MM.1S (cell line): ENCODE results near the gene GAS2L1.

Experiments
- DNase-seq: peaks from one replicate; pipeline ENCODE4 v3.0.0-alpha.2; 2015
- H2AFZ ChIP-seq: fragments of 300-600 bp; sonication (generic); 2 replicates; pipeline ENCODE4 v1.6.0; 2016; ENCODE audit warnings: antibody characterized with exemption, low read length
- H3F3A ChIP-seq: fragments of 300-600 bp; sonication (generic); 2 replicates; pipeline ENCODE4 v1.6.1; 2016; ENCODE audit warnings: mild to moderate bottlenecking, antibody characterized with exemption, low read length, moderate library complexity, mixed read lengths; ENCODE audit not compliant: insufficient read depth
- H3K27ac ChIP-seq: fragments of 300-600 bp; sonication (generic); 2 replicates; pipeline ENCODE4 v1.5.1; 2016; ENCODE audit warnings: mild to moderate bottlenecking, low read length
- H3K27me3 ChIP-seq: fragments of 300-600 bp; sonication (generic); replicated peaks from 2 replicates; pipeline ENCODE4 v1.6.0; 2016; ENCODE audit warnings: low read length; ENCODE audit not compliant: insufficient read depth
- H3K36me3 ChIP-seq: fragments of 300-600 bp; sonication (generic); replicated peaks from 2 replicates; pipeline ENCODE4 v1.6.1; 2016; ENCODE audit warnings: mild to moderate bottlenecking, low read length, mixed read lengths; ENCODE audit not compliant: insufficient read depth
- H3K4me1 ChIP-seq: fragments of 300-600 bp; sonication (generic); 2 replicates; pipeline ENCODE4 v1.6.1; 2016; ENCODE audit warnings: low read length, mixed read lengths
- H3K4me2 ChIP-seq: fragments of 300-600 bp; sonication (generic); 2 replicates; pipeline ENCODE4 v1.6.0; 2016; ENCODE audit warnings: low read depth, low read length
- H3K4me3 ChIP-seq: fragments of 300-600 bp; sonication (generic); 2 replicates; pipeline ENCODE4 v1.5.1; 2016; ENCODE audit warnings: low read length, mixed read lengths
- H3K79me2 ChIP-seq: fragments of 300-600 bp; sonication (generic); 2 replicates; pipeline ENCODE4 v1.6.1; 2016; ENCODE audit warnings: mixed run types, low read length, mixed read lengths
- H3K9ac ChIP-seq: fragments of 300-600 bp; sonication (generic); 2 replicates; pipeline ENCODE4 v1.6.1; 2016; ENCODE audit warnings: low read length, mixed read lengths
- H3K9me2 ChIP-seq: fragments of 300-600 bp; sonication (generic); replicated peaks from 2 replicates; pipeline ENCODE4 v1.6.1; 2016; ENCODE audit warnings: mild to moderate bottlenecking, low read length, mixed read lengths; ENCODE audit not compliant: insufficient read depth
- H3K9me3 ChIP-seq: fragments of 300-600 bp; sonication (generic); replicated peaks from 2 replicates; pipeline ENCODE4 v1.6.1; 2016; ENCODE audit warnings: mild to moderate bottlenecking, low read length, mixed read lengths; ENCODE audit not compliant: insufficient read depth
- H4K20me1 ChIP-seq: fragments of 300-600 bp; sonication (generic); 2 replicates; pipeline ENCODE4 v1.6.1; 2016; ENCODE audit warnings: mild to moderate bottlenecking, low read length, moderate library complexity, mixed read lengths; ENCODE audit not compliant: insufficient read depth
- EZH2 ChIP-seq: fragments of 300-600 bp; sonication (generic); optimal IDR thresholded peaks from 2 replicates; pipeline ENCODE3; 2017; ENCODE audit warnings: low read depth, mild to moderate bottlenecking, antibody characterized with exemption, low read length, mixed read lengths
- EZH2phosphoT487 ChIP-seq: fragments of 300-600 bp; sonication (generic); IDR thresholded peaks from 2 replicates; pipeline ENCODE4 v1.6.1; 2018; ENCODE audit warnings: antibody characterized with exemption, low read length
- TF ChIP-seq, protein P1 (sequence below): fragments of 300-600 bp; sonication (generic); IDR thresholded peaks from 2 replicates; pipeline ENCODE4 v1.5.1; 2016; ENCODE audit warnings: antibody characterized with exemption, low read length, mixed read lengths

The GAS2L1 gene

DNA sequence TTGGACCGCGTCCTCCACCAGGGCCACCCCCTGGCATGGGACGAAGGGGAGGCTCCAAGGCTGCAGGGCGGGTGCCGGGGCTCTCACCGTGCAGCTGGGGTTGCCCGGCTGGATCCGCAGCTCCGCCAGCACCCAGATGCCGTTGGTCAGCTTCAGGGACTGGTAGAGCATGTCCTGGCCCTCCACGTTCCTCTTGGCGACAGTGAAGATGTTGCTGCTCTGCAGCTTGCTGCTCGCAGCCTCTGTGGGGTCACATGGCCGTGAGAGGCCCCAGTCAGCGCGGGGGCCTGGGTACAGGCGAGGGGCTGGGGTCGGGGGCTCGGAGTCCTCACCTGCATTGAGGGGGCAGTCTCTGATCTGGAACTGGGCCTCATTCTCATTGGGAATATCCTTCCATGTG, 23.8 kb downstream of the GAS2L1 start:
- Histone ChIP-seq H3K9me3 (no peaks in the 10 kb centered on the region), H3K4me1 (no peaks in the 10 kb centered on the region), H3K36me3 (no peaks in the 10 kb centered on the region), H3K27ac (no peak overlapping the region), H3K9ac (no peak overlapping the region), H4K20me1 (no peaks in the 10 kb centered on the region), H3K4me3 (no peak overlapping the region), H3K4me2 (no peak overlapping the region), H3K79me2 (no peaks in the 10 kb centered on the region), H3K27me3 (no peaks in the 10 kb centered on the region), H3K9me2 (no peaks in the 10 kb centered on the region), H2AFZ (no peak overlapping the region), H3F3A (no peaks in the 10 kb centered on the region)
- no peak for TF ChIP-seq EZH2phosphoT487
- TF ChIP-seq EZH2, result no peak
- TF ChIP-seq, protein P1, sequence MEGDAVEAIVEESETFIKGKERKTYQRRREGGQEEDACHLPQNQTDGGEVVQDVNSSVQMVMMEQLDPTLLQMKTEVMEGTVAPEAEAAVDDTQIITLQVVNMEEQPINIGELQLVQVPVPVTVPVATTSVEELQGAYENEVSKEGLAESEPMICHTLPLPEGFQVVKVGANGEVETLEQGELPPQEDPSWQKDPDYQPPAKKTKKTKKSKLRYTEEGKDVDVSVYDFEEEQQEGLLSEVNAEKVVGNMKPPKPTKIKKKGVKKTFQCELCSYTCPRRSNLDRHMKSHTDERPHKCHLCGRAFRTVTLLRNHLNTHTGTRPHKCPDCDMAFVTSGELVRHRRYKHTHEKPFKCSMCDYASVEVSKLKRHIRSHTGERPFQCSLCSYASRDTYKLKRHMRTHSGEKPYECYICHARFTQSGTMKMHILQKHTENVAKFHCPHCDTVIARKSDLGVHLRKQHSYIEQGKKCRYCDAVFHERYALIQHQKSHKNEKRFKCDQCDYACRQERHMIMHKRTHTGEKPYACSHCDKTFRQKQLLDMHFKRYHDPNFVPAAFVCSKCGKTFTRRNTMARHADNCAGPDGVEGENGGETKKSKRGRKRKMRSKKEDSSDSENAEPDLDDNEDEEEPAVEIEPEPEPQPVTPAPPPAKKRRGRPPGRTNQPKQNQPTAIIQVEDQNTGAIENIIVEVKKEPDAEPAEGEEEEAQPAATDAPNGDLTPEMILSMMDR, result no peak
- no peak for DNase-seq

DNA sequence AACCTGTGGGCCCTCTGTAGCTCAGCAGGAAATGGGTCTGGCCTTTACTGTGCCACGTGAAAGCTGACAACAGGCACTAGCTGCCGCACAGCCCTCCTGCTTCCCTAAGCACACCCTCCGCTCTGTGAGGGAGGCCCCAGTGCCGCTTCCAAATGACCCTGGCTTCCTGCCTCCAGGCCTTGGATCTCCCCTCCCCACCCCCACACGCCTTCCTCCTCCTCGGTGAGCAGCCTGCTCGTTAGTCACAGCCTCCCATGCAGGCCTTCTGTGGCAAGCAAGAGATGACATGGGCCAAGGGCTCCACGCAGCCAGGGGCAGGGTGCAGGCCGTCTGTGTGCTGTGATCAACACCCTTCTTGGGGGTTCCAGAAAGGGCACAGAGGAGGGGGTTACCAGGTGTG, 24.3 kb downstream of the GAS2L1 start:
- H3K79me2 ChIP-seq, result no peaks in the 10 kb centered on the region
- H3F3A ChIP-seq, result no peaks in the 10 kb centered on the region
- TF ChIP-seq, protein P1, result no peak
- H3K36me3 ChIP-seq, result no peaks in the 10 kb centered on the region
- H3K27me3 ChIP-seq, result no peaks in the 10 kb centered on the region
- DNase-seq, result no peak
- H3K4me2 ChIP-seq, result no peak overlapping the region
- no peak overlapping the region for H3K4me3 ChIP-seq
- H2AFZ ChIP-seq, result no peak overlapping the region
- no peaks in the 10 kb centered on the region for H4K20me1 ChIP-seq
- H3K4me1 ChIP-seq, result no peaks in the 10 kb centered on the region
- no peaks in the 10 kb centered on the region for H3K9me2 ChIP-seq
- H3K9ac ChIP-seq, result no peak overlapping the region
- H3K9me3 ChIP-seq, result no peaks in the 10 kb centered on the region
- no peak overlapping the region for H3K27ac ChIP-seq

- DNase-seq, result no peak
- Histone ChIP-seq H3K79me2 (no peaks in the 10 kb centered on the region), H3K27me3 (no peaks in the 10 kb centered on the region), H3K9me2 (no peaks in the 10 kb centered on the region), H3K27ac (no peak overlapping the region), H3K9ac (no peak overlapping the region), H3K9me3 (no peaks in the 10 kb centered on the region), H3K4me1 (no peaks in the 10 kb centered on the region), H3K4me3 (no peak overlapping the region), H3K4me2 (no peak overlapping the region), H4K20me1 (no peaks in the 10 kb centered on the region), H2AFZ (no peak overlapping the region), H3F3A (no peaks in the 10 kb centered on the region), H3K36me3 (no peaks in the 10 kb centered on the region)
- TF ChIP-seq EZH2 (no peak), EZH2phosphoT487 (no peak)
- TF ChIP-seq, protein P1, result no peak
Observed at GRCh38 chr22:29331213-29331612, 24.8 kb downstream of the GAS2L1 start.
